ENCODE data around the gene EHBP1L1. TPM values are rescaled to one million over a fixed set of nuclear protein-coding genes. Genes with fewer than 3 reads are reported as not detected.

EHBP1L1 gene
- total RNA-seq, 1 experiment from 2014 or later, result 39.2 TPM

GRCh38 chr11:65542738-65543390, 33.0 kb upstream of the EHBP1L1 start:
- no peak for DNase-seq (ENCODE audit: low read depth)
- in situ Hi-C loops (cut with HindIII; ENCODE audit: low pct_unique_long_range_greater_than_20kb, low sequenced_read_pairs), result no loop called here

- in situ Hi-C loops (cut with HindIII; ENCODE audit: low pct_unique_long_range_greater_than_20kb, low sequenced_read_pairs), result no loop called here
- DNase-seq (ENCODE audit: low read depth), result no peak
Measured at GRCh38 chr11:65545853-65546216, 30.0 kb upstream of the EHBP1L1 start.

GRCh38 chr11:65546217-65546958, 29.5 kb upstream of the EHBP1L1 start:
- in situ Hi-C loops (cut with HindIII; ENCODE audit: low pct_unique_long_range_greater_than_20kb, low sequenced_read_pairs), result no loop called here
- no peak for DNase-seq (ENCODE audit: low read depth)

- in situ Hi-C loops (cut with HindIII; ENCODE audit: low pct_unique_long_range_greater_than_20kb, low sequenced_read_pairs), result no loop called here
- no peak for DNase-seq (ENCODE audit: low read depth)
Measured at GRCh38 chr11:65547446-65548125, 28.3 kb upstream of the EHBP1L1 start.

- no peak for DNase-seq (ENCODE audit: low read depth)
- in situ Hi-C loops (cut with HindIII; ENCODE audit: low pct_unique_long_range_greater_than_20kb, low sequenced_read_pairs), result no loop called here
Measured at GRCh38 chr11:65548395-65548794, 27.5 kb upstream of the EHBP1L1 start.

GRCh38 chr11:65549096-65549495, 26.8 kb upstream of the EHBP1L1 start:
- in situ Hi-C loops (cut with HindIII; ENCODE audit: low pct_unique_long_range_greater_than_20kb, low sequenced_read_pairs), result no loop called here
- peak; percentile 54 for DNase-seq (ENCODE audit: low read depth)

GRCh38 chr11:65551572-65552387, 24.1 kb upstream of the EHBP1L1 start:
- no peak for DNase-seq (ENCODE audit: low read depth)
- in situ Hi-C loops (cut with HindIII; ENCODE audit: low pct_unique_long_range_greater_than_20kb, low sequenced_read_pairs), result no loop called here

GRCh38 chr11:65552388-65552951, 23.4 kb upstream of the EHBP1L1 start:
- in situ Hi-C loops (cut with HindIII; ENCODE audit: low pct_unique_long_range_greater_than_20kb, low sequenced_read_pairs), result no loop called here
- no peak for DNase-seq (ENCODE audit: low read depth)

GRCh38 chr11:65553301-65554001, 22.4 kb upstream of the EHBP1L1 start:
- in situ Hi-C loops (cut with HindIII; ENCODE audit: low pct_unique_long_range_greater_than_20kb, low sequenced_read_pairs), result no loop called here
- peak; percentile 51 for DNase-seq (ENCODE audit: low read depth)

- DNase-seq (ENCODE audit: low read depth), result no peak
- in situ Hi-C loops (cut with HindIII; ENCODE audit: low pct_unique_long_range_greater_than_20kb, low sequenced_read_pairs), result no loop called here
Measured at GRCh38 chr11:65554057-65554818, 21.6 kb upstream of the EHBP1L1 start.

- in situ Hi-C loops (cut with HindIII; ENCODE audit: low pct_unique_long_range_greater_than_20kb, low sequenced_read_pairs), result no loop called here
- no peak for DNase-seq (ENCODE audit: low read depth)
Measured at GRCh38 chr11:65554842-65555430, 20.9 kb upstream of the EHBP1L1 start.

GRCh38 chr11:65555693-65556231, 20.1 kb upstream of the EHBP1L1 start:
- peak; percentile 97 for DNase-seq (ENCODE audit: low read depth)
- in situ Hi-C loops (cut with HindIII; ENCODE audit: low pct_unique_long_range_greater_than_20kb, low sequenced_read_pairs), result no loop called here

GRCh38 chr11:65556470-65557279, 19.2 kb upstream of the EHBP1L1 start:
- DNase-seq (ENCODE audit: low read depth), result peak; percentile 32
- in situ Hi-C loops (cut with HindIII; ENCODE audit: low pct_unique_long_range_greater_than_20kb, low sequenced_read_pairs), result no loop called here

GRCh38 chr11:65557280-65558001, 18.4 kb upstream of the EHBP1L1 start:
- in situ Hi-C loops (cut with HindIII; ENCODE audit: low pct_unique_long_range_greater_than_20kb, low sequenced_read_pairs), result no loop called here
- DNase-seq (ENCODE audit: low read depth), result no peak

Data from Caki2 (cell line).